Measurements from ENCODE around the gene INKA1.

The INKA1 gene
- long read RNA-seq, transcript INKA1-201 (2 exons, 1,040 nt) = major isoform, 43 of 50 reads
- long read RNA-seq, partial matches to known transcripts = 0 of 50 reads
- long read RNA-seq, other reads (novel, unspliced or antisense) = 7 of 50 reads

DNA sequence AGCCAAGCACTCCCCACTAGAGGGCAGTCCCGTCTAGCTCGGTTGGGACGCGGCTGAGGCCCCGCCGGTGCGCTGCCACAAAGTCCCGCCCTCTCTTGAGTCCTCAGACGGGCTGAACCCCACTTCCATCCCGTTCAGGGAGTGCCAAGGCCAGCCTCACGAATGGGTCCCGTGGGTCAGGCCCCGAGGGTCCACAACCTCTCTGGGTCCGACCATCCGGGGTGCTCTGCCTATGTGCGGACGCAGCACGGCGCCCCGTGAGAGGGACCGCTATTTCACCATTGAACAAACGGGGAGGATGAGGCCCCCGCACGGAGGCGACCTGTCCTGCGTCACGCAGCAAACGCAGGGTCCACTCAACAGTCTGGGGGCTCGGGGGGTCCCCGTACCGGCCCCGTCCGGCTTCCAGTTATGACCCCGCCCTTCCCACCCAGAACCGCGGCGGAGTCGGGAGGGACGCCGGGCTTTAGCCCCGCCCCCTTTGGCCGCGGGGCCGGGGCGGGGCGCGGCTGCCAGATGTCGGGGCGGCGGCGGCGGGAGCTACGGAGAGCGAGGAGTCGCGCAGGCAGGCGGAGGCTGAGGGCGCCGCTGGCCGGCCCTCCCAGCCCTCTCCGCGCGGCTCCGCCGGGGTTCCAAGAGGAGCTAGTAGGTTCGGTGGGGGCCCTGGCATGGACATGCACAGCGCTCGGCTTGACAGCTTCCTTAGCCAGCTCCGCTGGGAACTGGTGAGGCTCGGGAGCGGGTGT lies at the start of gene INKA1:
Gene INKA1 (plus strand): TSS at position 543 of the 746 bp plus-strand sequence. CDS start 132 bp downstream, at position 675.
- TF ChIP-seq GABPA (IDR thresholded peaks at IDR 0.05; ENCODE audit: low read depth) = no peak
- TF ChIP-seq, protein P1, sequence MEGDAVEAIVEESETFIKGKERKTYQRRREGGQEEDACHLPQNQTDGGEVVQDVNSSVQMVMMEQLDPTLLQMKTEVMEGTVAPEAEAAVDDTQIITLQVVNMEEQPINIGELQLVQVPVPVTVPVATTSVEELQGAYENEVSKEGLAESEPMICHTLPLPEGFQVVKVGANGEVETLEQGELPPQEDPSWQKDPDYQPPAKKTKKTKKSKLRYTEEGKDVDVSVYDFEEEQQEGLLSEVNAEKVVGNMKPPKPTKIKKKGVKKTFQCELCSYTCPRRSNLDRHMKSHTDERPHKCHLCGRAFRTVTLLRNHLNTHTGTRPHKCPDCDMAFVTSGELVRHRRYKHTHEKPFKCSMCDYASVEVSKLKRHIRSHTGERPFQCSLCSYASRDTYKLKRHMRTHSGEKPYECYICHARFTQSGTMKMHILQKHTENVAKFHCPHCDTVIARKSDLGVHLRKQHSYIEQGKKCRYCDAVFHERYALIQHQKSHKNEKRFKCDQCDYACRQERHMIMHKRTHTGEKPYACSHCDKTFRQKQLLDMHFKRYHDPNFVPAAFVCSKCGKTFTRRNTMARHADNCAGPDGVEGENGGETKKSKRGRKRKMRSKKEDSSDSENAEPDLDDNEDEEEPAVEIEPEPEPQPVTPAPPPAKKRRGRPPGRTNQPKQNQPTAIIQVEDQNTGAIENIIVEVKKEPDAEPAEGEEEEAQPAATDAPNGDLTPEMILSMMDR (IDR thresholded peaks at IDR 0.05; ENCODE audit: insufficient read depth, low read length) = peak; percentile 90
- TF ChIP-seq SPI1 (IDR thresholded peaks at IDR 0.05; ENCODE audit: borderline replicate concordance, low read depth) = no peak
- TF ChIP-seq POLR2AphosphoS5 (IDR thresholded peaks at IDR 0.05; ENCODE audit: low read depth) = no peak
- TF ChIP-seq, protein P2, sequence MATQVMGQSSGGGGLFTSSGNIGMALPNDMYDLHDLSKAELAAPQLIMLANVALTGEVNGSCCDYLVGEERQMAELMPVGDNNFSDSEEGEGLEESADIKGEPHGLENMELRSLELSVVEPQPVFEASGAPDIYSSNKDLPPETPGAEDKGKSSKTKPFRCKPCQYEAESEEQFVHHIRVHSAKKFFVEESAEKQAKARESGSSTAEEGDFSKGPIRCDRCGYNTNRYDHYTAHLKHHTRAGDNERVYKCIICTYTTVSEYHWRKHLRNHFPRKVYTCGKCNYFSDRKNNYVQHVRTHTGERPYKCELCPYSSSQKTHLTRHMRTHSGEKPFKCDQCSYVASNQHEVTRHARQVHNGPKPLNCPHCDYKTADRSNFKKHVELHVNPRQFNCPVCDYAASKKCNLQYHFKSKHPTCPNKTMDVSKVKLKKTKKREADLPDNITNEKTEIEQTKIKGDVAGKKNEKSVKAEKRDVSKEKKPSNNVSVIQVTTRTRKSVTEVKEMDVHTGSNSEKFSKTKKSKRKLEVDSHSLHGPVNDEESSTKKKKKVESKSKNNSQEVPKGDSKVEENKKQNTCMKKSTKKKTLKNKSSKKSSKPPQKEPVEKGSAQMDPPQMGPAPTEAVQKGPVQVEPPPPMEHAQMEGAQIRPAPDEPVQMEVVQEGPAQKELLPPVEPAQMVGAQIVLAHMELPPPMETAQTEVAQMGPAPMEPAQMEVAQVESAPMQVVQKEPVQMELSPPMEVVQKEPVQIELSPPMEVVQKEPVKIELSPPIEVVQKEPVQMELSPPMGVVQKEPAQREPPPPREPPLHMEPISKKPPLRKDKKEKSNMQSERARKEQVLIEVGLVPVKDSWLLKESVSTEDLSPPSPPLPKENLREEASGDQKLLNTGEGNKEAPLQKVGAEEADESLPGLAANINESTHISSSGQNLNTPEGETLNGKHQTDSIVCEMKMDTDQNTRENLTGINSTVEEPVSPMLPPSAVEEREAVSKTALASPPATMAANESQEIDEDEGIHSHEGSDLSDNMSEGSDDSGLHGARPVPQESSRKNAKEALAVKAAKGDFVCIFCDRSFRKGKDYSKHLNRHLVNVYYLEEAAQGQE (IDR thresholded peaks at IDR 0.05; ENCODE audit: insufficient replicate concordance, low read depth) = no peak
- Histone ChIP-seq H3K4me3 (replicated peaks; ENCODE audit: insufficient read depth, low read length) (peak within 1 kb of the TSS; percentile 94), H3K27me3 (ENCODE audit: insufficient read depth, poor library complexity, severe bottlenecking) (no peaks in the 10 kb centered on the region), H3K27ac (replicated peaks) (peak within 1 kb of the TSS; percentile 89)
- peak; percentile 77 to 87 for DNase-seq (ENCODE audit: low read depth in 1 of 2, low spot score in 1 of 2)

DNA sequence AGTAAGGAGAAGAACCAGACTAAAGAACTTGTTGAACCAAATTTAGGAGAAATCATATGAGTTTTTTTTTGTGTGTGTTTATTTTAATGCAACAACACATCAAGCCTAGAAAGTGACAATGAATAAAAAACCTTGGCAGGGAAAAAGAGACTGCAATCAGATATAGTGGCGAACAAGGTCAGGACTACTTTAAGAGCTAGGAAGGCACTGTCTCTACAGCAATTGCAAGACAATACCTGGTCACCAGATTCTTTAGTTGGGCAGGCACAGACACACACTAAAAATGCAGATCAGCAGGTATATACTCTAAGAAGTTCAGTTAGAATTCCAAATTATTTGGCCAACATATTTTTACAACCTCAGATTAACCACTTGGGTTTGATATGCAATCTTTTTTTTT lies 48.5 kb upstream of the INKA1 start:
- TF ChIP-seq SPI1 (IDR thresholded peaks at IDR 0.05; ENCODE audit: borderline replicate concordance, low read depth) (no peak), GABPA (IDR thresholded peaks at IDR 0.05; ENCODE audit: low read depth) (no peak)
- TF ChIP-seq, protein P1 (IDR thresholded peaks at IDR 0.05; ENCODE audit: insufficient read depth, low read length) = no peak
- no peaks in the 10 kb centered on the region for H3K27me3 ChIP-seq (ENCODE audit: insufficient read depth, poor library complexity, severe bottlenecking)
- no peak overlapping the region for H3K27ac ChIP-seq (replicated peaks)
- no peak overlapping the region for H3K4me3 ChIP-seq (replicated peaks; ENCODE audit: insufficient read depth, low read length)
- no peak for DNase-seq (ENCODE audit: low read depth in 1 of 2, low spot score in 1 of 2)

DNA sequence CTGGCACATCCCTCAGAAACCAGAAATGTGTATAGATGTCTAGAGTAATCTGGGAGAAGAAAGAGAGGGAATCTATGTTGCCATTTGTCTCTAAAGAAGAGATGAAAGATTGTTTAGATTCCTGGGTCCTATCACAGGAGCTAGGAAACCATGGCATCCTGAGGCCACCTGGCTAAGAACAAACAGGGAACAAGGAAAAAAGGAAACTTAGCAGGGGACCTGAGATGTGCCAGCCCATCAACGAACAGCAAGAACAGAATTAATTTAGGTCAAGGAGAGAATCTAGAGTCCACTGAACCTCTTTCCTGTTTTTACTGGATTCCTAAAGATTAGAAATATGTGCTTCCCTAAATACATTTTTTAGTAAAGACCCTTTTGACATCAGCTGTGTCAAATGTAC lies 47.0 kb upstream of the INKA1 start:
- Histone ChIP-seq H3K4me3 (replicated peaks; ENCODE audit: insufficient read depth, low read length) (no peak overlapping the region), H3K27ac (replicated peaks) (no peak overlapping the region), H3K27me3 (ENCODE audit: insufficient read depth, poor library complexity, severe bottlenecking) (no peaks in the 10 kb centered on the region)
- DNase-seq (ENCODE audit: low read depth in 1 of 2, low spot score in 1 of 2) = no peak
- TF ChIP-seq SPI1 (IDR thresholded peaks at IDR 0.05; ENCODE audit: borderline replicate concordance, low read depth) = no peak
- TF ChIP-seq POLR2AphosphoS5 (IDR thresholded peaks at IDR 0.05; ENCODE audit: low read depth) = no peak
- TF ChIP-seq GABPA (IDR thresholded peaks at IDR 0.05; ENCODE audit: low read depth) = no peak
- TF ChIP-seq, protein P1 (IDR thresholded peaks at IDR 0.05; ENCODE audit: insufficient read depth, low read length) = no peak

DNA sequence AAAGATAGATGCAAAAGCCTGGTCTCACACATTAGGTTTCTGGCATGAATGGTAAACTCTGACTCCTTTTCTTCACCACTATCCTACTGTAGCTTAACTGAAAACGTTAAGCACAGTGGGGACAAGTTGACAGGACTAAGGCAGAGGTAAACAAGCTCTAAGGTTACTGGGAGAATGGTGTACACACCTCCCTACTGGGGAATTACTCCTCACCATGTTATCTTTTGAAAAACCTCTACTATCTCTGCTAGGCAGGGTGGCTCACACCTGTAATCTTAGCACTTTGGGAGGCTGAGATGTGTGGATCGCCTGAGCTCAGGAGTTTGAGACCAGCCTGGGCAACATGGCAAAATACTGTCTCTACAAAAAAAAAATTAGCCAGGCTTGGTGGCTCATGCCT lies 45.9 kb upstream of the INKA1 start:
- no peak for TF ChIP-seq SPI1 (IDR thresholded peaks at IDR 0.05; ENCODE audit: borderline replicate concordance, low read depth)
- TF ChIP-seq GABPA (IDR thresholded peaks at IDR 0.05; ENCODE audit: low read depth) = no peak
- TF ChIP-seq, protein P1 (IDR thresholded peaks at IDR 0.05; ENCODE audit: insufficient read depth, low read length) = no peak
- TF ChIP-seq, protein P2 (IDR thresholded peaks at IDR 0.05; ENCODE audit: insufficient replicate concordance, low read depth) = no peak
- TF ChIP-seq POLR2AphosphoS5 (IDR thresholded peaks at IDR 0.05; ENCODE audit: low read depth) = no peak
- H3K27me3 ChIP-seq (ENCODE audit: insufficient read depth, poor library complexity, severe bottlenecking) = no peaks in the 10 kb centered on the region
- no peak overlapping the region for H3K27ac ChIP-seq (replicated peaks)
- H3K4me3 ChIP-seq (replicated peaks; ENCODE audit: insufficient read depth, low read length) = no peak overlapping the region
- no peak for DNase-seq (ENCODE audit: low read depth in 1 of 2, low spot score in 1 of 2)
